Activated T-cell treated with anti-CD3 and anti-CD28 coated beads for 1 hour (primary cell): Measurements from ENCODE around the gene RNF145.
"Not testable (repeated sequence)": the region's sequence is repeated elsewhere in the genome, so short reads cannot be mapped to it uniquely, and the experiment has no call there.

Source experiments
- DNase-seq: peaks from one replicate; pipeline ENCODE4 v3.0.0-alpha.2; 2020; ENCODE audit warnings: low read depth

Gene RNF145, protein sequence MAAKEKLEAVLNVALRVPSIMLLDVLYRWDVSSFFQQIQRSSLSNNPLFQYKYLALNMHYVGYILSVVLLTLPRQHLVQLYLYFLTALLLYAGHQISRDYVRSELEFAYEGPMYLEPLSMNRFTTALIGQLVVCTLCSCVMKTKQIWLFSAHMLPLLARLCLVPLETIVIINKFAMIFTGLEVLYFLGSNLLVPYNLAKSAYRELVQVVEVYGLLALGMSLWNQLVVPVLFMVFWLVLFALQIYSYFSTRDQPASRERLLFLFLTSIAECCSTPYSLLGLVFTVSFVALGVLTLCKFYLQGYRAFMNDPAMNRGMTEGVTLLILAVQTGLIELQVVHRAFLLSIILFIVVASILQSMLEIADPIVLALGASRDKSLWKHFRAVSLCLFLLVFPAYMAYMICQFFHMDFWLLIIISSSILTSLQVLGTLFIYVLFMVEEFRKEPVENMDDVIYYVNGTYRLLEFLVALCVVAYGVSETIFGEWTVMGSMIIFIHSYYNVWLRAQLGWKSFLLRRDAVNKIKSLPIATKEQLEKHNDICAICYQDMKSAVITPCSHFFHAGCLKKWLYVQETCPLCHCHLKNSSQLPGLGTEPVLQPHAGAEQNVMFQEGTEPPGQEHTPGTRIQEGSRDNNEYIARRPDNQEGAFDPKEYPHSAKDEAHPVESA

DNA sequence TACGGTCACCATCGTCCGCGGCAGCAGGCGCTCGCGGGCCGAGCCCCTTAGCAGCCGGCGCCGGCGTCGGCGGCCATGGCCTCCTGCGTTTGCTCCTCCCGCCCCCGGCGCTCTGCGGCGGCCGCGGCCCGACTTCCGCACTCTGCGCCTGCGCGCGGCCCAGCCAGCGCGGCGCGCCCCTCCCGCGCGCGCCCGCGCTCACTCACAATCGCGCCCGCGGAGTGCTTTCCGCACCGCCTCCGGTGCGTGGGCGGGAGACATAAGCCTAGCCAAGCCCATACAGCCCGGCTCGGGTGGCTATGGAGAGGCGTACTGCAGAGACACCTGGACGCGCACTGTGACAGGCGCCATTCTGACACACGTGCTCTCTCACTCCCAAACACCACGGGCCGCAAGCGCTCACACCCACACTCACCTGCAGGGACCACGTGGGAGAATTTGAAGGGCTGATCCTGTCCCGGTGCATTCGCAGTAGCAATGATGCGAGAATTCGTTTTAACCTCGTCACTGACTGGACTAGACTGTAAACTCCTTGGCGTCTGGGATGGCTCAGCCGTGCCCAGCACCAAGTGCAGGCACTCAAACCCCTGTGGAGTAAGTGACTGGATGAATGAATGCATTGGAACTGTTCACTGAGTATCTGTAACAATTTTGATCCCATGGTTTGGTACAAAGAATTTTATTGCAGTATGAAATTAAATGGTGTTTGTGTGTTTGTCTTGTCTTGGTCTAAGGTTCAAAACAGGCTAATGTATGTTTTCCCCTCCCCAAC is at the start of gene RNF145:
RNF145 (minus strand) TSS at position 116 of the 772 bp plus-strand sequence. CDS start 5,936 bp downstream, outside the sequence.
- DNase-seq, result peak; percentile 93

GRCh38 chr5:159258361-159258760 is 49.0 kb upstream of the RNF145 start:
- no peak for DNase-seq

- DNase-seq, result no peak
These were observed 48.4 kb upstream of the RNF145 start for GRCh38 chr5:159257629-159258283.

GRCh38 chr5:159257007-159257406 is 47.7 kb upstream of the RNF145 start:
- no peak for DNase-seq

- no peak for DNase-seq
These were observed 42.8 kb upstream of the RNF145 start for GRCh38 chr5:159252195-159252594.

DNA sequence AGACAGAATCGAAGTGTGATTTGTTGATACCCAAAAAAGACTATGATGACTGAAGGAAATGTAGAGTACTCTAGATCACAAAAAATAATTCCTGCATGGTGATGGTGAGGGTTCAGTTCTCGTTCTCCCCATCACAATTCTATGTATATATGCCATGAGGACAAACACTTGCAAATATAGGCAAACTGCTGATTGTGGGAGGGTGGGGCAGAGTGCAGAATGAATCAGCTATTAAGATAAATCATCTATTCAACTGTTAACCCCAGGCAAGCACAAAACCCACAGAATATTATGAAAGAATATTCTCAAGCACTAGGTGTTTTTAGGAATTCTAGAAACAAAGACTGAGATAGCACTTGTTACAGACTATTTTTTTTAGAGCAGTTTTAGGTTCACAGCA is 39.8 kb upstream of the RNF145 start:
- no peak for DNase-seq

DNA sequence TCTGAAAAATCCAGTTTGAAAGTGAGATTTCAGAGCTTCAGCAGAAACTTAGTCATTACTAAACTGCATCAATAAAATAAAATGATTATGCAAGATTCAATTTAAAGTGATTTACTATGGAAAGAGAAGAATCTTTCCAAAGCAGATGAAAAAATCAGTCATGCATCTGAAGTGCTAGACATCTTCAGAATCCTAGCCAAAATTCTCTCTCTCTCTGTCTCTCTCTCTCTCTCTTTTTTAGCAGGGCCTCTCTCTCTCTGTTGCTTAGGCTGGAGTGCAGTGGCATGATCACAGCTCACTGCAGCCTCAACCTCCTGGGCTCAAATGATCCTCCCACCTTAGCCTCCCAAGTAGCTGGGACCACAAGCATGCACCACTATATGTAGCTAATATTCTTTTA is 35.5 kb upstream of the RNF145 start:
- DNase-seq, result no peak

DNA sequence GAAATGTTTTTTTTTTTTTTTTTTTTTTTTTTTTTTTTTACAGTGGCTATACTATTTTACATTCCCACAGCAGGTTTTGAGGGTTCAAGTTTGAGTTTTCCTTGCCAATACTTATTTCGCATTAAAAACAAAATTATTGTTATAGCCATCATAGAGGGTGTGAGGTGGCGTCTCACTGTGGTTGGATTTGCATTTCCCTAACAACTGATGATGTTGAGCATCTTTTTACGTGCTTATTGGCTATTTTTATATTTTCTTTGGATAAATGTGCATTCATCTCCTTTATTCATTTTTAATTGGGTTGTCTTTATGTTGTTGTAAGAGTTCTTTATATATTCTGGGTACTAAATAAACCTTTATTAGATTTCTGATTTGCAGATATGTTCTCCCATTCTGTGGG is 34.8 kb upstream of the RNF145 start:
- DNase-seq, result no peak

DNA sequence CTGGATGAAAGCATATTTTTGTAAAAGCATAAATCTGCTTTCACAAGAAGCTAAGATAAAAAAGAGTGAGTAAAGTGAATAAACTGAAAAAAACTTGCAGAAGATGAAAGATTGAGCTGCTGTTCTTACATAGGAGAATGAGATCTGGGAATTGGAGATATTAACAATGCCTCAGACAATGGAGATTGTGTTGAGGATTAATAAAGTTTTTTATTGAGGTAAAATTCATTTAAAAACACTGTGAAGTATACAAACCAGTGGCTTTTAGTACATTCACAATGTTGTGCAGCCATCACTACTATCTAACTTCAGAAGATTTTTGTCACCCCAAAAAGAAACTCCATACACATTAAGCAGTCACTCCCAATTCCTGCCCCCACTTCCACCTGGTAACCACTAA is 34.0 kb upstream of the RNF145 start:
- no peak for DNase-seq

DNA sequence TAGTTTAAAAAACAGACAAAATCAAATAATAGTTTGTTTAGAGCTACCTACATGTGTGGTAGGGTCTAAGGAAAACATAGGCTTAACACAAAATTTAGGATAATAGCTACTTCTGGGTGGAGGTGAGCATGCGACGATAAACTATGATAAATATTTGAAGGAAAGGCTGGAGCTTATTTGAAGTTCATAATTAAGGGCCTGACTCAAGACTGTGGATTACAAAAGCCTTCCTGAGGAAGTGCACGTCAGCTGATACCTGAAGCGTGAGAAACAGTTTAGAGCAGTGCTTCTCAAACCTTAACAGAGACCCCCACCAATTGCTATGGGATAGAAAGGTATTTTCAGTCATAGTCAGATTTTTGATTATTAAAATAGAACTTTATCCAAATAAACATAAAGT is 33.3 kb upstream of the RNF145 start:
- DNase-seq, result no peak

DNA sequence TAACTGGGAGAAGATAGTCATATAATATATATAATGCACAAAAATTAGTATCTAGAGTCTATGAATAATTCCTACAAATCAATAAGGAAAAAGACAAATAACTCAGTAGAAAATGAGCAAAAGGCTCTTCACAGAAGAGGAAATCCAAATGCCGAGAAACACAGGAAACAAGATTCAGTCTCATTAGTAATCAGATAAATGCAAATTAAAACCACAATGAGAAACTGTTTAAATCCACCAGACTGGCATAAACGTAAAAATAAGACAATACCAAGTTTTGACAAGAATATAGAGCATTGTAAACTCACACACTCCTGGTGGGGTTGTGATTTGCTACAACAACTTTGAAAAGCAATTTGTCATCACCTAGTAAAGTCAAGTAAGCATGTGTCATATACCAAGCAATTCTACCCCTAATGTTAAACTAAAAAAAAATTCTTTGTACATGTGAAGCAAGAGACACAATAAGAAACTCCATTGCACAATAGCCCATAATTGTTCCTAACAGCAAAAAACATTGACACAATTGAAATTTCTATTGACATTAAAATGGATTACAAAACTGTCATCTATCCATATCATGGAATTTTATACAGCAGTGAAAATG is 32.7 kb upstream of the RNF145 start:
- no peak for DNase-seq

DNA sequence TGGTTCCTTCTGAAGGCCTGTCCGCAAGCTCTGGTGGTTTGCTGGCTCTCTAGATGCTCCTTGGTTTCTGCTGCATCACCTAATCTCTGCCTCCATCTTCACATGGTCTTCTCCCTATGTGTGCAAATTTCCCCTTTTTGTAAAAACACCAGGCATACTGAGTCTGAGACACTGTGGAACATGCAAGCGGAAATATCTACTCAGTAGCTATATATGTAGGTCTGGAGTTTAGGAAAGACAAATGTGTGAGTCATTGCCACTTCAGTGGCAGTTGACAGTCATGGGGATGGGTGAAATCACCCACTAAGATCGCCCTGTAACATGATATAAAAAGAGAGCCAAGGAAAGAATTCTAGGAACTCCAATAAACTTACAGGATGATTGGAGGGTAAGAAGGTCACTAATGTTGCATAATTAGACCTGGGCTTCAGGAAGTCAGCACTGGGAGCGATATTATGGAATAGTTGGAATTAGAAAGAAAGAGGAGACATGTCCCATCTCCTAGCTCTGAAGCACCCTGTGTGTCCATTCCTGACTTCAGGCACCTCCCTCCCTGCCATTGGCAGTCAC is 31.0 kb upstream of the RNF145 start:
- no peak for DNase-seq

DNA sequence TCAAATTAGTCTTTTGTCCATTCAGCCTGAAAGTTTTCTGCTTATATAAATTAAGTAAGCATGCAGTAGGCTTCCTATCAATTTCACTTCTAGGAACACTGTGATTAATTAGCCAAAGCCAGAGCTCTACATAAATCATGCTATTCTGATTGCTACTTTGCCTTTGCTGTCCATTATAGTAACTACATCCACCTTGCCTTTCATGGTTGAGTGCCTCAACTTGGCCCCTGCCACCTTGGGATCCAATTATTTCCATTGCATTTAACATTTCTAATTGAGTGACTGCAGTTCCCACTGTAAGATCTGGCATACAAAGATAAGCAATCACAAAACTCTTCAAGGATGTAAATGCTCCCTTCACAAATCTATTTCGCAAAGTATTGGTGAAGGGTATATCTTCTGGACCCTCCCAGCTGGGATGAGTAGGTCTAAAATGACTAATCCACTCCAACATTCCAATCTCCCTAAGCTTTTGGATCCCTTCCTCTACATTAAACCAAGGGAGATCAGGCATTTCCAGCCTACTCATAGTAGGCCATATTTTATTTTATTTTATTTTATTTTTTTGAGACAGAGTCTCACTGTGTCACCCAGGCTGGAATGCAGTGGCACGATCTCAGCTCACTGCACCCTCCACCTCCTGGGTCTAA is 26.6 kb upstream of the RNF145 start:
- not testable (repeated sequence) for DNase-seq

DNA sequence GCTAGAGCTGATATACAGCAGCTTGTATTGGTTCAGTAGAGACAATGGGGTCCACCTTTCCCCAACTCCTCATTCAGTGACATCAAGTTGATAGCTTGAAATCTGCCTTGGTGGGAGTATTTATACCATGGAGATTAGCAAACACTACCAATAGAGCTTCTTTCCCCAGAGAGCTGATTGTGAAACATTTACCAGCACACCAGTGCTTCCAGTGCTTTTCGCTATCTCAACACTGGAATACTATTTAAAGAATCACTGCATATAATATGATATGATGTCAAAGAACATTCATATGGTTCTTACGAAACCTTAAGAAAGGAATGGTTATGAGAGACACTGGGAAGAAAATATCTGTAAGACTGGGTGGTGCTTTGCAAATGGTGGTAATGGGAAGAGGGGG is 21.8 kb upstream of the RNF145 start:
- DNase-seq, result no peak

DNA sequence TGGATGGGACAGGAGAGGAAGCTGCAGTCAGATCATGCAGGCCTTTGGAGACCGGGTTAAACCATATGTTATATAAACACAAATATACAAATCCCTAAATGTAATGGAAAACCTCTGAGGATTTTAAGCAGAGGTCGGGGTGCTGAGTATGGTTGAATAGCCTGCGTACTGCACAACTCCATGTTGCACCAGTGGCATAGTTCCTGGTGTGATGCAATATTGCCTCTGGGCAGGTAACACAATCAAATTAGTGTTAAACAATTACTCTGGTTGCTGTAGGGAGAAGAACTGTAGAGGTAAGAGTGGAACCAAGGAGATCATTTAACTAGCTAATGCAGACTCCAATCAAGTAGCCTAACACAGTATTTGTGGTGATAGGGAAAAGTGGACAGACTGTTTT is 21.3 kb upstream of the RNF145 start:
- DNase-seq, result no peak

- not testable (repeated sequence) for DNase-seq
These were observed 18.7 kb upstream of the RNF145 start for GRCh38 chr5:159228097-159228496.

- no peak for DNase-seq
These were observed 18.1 kb upstream of the RNF145 start for GRCh38 chr5:159227452-159227851.

GRCh38 chr5:159226451-159226850 is 17.1 kb upstream of the RNF145 start:
- DNase-seq, result no peak

DNA sequence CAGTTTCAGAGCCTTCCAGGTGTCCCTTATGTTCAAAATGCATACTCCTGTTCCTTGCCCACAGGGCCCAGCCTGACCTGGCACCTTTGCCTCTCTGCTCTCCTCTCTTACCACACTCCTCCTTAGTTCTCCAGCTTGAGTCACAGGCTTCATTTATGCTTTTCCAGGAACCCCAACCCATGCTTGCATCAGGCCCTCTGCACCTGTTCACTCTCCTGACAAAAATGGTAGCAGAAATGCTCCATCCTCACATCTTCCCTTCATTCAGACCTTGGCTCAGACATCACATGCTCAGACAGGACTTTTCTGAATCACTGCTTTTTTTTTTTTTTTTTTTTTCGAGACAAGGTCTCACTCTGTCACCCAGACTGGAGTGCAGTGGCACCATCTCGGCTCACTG is 15.1 kb upstream of the RNF145 start:
- DNase-seq, result no peak

DNA sequence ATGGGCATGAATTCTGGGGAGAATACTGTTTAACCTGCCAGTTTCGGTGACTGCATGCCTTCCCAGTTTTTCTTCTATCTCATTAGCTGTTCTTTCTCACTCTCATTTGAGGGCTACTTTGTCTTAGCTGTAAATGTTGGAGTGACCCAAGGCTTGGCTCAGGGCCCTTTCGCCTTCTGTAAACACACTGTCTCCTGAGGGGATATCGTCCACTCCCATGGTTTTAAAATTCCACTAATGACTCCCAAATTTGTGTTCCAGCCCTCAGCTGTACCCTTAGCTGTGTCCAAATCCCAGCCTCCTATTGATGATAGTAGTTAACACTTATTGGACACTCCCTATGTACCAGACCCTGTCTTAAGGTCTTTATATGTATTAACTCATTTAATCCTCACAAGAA is 14.1 kb upstream of the RNF145 start:
- DNase-seq, result no peak

GRCh38 chr5:159220206-159220605 is 10.9 kb upstream of the RNF145 start:
- no peak for DNase-seq
